Activated CD4-positive, alpha-beta T cell treated with anti-CD3 and anti-CD28 coated beads, Interleukin-2, Interleukin-4, amounts not matched to agents 100 ng/mL and 50 ng/mL, durations not matched to agents 16 hours and 8 hours (primary cell): Measurements from ENCODE around the gene LMOD1.
"Not testable (repeated sequence)": the region's sequence is repeated elsewhere in the genome, so short reads cannot be mapped to it uniquely, and the experiment has no call there.

Experiments used
- DNase-seq: peaks from one replicate; pipeline ENCODE4 v3.0.0-alpha.2; 2020; ENCODE audit warnings: low spot score

Gene LMOD1

GRCh38 chr1:201859424-201859823 is 86.9 kb downstream of the LMOD1 start:
- DNase-seq = no peak

- not testable (repeated sequence) for DNase-seq
Observed at GRCh38 chr1:201856722-201857121, 89.6 kb downstream of the LMOD1 start.

- DNase-seq = no peak
Observed at GRCh38 chr1:201851949-201852348, 94.4 kb downstream of the LMOD1 start.

- DNase-seq = no peak
Observed at GRCh38 chr1:201850053-201850397, 96.3 kb downstream of the LMOD1 start.

GRCh38 chr1:201849372-201850052 is 96.8 kb downstream of the LMOD1 start:
- DNase-seq = no peak

- no peak for DNase-seq
Observed at GRCh38 chr1:201848230-201848629, 98.1 kb downstream of the LMOD1 start.

GRCh38 chr1:201847150-201847549 is 99.2 kb downstream of the LMOD1 start:
- no peak for DNase-seq
